C4-2B (cell line): Measurements from ENCODE around the gene FAM83E.

ENCODE experiments used
- CTCF ChIP-seq: fragments of 450-650 bp; conservative IDR thresholded peaks from 2 replicates; pipeline ENCODE4 v1.5.1; 2017; ENCODE audit warnings: mild to moderate bottlenecking
- ZFX ChIP-seq: fragments of 450-650 bp; IDR thresholded peaks from 2 replicates; pipeline ENCODE4 v1.6.1; 2017

DNA sequence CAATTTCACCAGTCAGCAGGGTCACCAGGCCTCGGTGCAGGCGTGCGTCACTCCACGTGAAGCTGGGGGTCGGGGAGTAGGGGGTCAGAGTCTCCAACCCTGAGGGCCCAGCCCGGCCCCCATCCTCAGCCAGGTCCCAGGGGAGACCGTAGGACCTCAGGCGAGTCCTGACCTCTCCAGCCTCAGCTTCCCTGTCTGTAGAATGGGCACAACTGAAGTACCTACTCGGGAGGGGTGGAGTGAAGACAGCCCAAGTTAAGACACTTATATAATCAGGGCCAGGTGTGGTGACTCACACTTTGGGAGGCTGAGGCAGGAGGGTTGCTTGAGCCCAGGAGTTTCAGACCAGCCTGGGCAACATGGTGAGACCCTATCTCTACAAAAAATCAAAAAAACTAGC, 11.0 kb downstream of the FAM83E start:
- TF ChIP-seq CTCF (no peak), ZFX (no peak)
